ENCODE measurements around the gene MAST4. TPM values are rescaled to one million over a fixed set of nuclear protein-coding genes. Genes with fewer than 3 reads are reported as not detected.
A peak's percentile ranks its signal among the peaks of the same experiment; 100 is the strongest.

Gene MAST4
- total and polyA plus RNA-seq, 2 of the 13 experiments (the other 11 are each of a cell fraction or from before 2014, with no cell fraction given), result 3.4 to 3.7 TPM

DNA sequence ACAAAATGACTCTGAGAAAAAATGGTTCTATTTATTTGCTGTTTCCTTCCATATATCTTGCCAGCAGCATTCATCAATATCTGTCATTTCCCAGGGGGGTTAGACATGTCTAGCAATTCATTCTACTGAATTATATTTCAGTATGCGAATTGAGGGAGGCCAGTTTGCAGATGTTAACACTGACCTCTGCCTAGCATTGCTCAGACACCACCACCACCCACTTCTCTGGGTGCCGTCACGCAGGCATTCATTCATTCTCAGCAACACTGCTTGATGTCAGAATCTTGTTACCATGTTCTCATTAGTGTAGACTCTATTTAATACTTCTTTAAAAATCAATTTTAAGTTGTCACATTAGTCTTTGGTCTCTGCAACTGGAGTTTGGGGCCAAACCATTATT, 181.7 kb downstream of the MAST4 start (continued):
- TF ChIP-seq ZNF20 (CRISPR knock-in tag; IDR thresholded peaks at IDR 0.05) (no peak), CENPT (CRISPR knock-in tag; IDR thresholded peaks at IDR 0.05; ENCODE audit: low read depth) (no peak), ZNF616 (CRISPR knock-in tag; IDR thresholded peaks at IDR 0.05; ENCODE audit: low read depth) (no peak), ZFX (CRISPR knock-in tag; IDR thresholded peaks at IDR 0.05; ENCODE audit: low read depth) (no peak)
- TF ChIP-seq, protein P1, sequence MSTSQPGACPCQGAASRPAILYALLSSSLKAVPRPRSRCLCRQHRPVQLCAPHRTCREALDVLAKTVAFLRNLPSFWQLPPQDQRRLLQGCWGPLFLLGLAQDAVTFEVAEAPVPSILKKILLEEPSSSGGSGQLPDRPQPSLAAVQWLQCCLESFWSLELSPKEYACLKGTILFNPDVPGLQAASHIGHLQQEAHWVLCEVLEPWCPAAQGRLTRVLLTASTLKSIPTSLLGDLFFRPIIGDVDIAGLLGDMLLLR (CRISPR knock-in tag; IDR thresholded peaks at IDR 0.05), result no peak
- TF ChIP-seq, protein P2, sequence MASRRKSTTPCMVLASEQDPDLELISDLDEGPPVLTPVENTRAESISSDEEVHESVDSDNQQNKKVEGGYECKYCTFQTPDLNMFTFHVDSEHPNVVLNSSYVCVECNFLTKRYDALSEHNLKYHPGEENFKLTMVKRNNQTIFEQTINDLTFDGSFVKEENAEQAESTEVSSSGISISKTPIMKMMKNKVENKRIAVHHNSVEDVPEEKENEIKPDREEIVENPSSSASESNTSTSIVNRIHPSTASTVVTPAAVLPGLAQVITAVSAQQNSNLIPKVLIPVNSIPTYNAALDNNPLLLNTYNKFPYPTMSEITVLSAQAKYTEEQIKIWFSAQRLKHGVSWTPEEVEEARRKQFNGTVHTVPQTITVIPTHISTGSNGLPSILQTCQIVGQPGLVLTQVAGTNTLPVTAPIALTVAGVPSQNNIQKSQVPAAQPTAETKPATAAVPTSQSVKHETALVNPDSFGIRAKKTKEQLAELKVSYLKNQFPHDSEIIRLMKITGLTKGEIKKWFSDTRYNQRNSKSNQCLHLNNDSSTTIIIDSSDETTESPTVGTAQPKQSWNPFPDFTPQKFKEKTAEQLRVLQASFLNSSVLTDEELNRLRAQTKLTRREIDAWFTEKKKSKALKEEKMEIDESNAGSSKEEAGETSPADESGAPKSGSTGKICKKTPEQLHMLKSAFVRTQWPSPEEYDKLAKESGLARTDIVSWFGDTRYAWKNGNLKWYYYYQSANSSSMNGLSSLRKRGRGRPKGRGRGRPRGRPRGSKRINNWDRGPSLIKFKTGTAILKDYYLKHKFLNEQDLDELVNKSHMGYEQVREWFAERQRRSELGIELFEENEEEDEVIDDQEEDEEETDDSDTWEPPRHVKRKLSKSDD (CRISPR knock-in tag; IDR thresholded peaks at IDR 0.05; ENCODE audit: low read depth), result no peak
- TF ChIP-seq, protein P3, sequence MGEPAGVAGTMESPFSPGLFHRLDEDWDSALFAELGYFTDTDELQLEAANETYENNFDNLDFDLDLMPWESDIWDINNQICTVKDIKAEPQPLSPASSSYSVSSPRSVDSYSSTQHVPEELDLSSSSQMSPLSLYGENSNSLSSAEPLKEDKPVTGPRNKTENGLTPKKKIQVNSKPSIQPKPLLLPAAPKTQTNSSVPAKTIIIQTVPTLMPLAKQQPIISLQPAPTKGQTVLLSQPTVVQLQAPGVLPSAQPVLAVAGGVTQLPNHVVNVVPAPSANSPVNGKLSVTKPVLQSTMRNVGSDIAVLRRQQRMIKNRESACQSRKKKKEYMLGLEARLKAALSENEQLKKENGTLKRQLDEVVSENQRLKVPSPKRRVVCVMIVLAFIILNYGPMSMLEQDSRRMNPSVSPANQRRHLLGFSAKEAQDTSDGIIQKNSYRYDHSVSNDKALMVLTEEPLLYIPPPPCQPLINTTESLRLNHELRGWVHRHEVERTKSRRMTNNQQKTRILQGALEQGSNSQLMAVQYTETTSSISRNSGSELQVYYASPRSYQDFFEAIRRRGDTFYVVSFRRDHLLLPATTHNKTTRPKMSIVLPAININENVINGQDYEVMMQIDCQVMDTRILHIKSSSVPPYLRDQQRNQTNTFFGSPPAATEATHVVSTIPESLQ (CRISPR knock-in tag; conservative IDR thresholded peaks at IDR 0.05), result no peak

DNA sequence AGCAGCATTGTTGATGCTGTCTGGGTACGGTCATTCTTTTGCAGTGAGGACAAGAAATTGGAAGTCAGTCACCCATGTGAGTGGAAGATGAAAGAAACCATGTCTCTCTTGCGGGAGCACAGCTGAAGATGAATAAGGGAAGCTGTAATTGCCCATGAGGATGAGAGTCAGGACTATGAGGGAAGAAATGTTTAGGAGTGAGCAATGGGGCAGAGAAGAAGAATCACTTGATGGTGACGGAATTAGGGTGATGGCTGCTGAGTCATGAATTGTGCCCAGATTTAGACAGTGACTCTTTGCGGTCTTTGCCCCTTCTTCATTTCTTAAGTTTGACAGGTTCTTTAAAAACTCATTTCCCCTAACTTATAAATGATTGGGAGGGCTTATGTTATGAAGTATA, 183.3 kb downstream of the MAST4 start:
- H3K27me3 ChIP-seq (ENCODE audit: control insufficient read depth in 1 of 2, insufficient read depth in 2 of 2, low read length in 2 of 2), result no peaks in the 10 kb centered on the region
- BruUV-seq (replicated peaks), result no TSS peak
- TF ChIP-seq MAFK (conservative IDR thresholded peaks at IDR 0.05 in 1 of 2, IDR thresholded peaks at IDR 0.05 in 1 of 2; ENCODE audit: low read length in 2 of 2) (0 out of 4 replicates have a peak, but pooled peaks of 1 of the 2 experiments have one; percentile 23), ZNF816 (CRISPR knock-in tag; IDR thresholded peaks at IDR 0.05; ENCODE audit: borderline replicate concordance) (no peak)
- no peak for DNase-seq (ENCODE audit: low spot score)
- intact Hi-C loops (cut with micrococcal nuclease; ENCODE audit: unreplicated experiment), result no loop called here
- CTCF ChIA-PET (ENCODE audit: low intra/inter-chr PET ratio, low total read pairs), result no interaction called here
- FAIRE-seq, result no peak
- H3K27ac ChIP-seq (ENCODE audit: extremely low read length, insufficient read depth, low read length), result no peak overlapping the region
- ATAC-seq, result no peak
- no peak overlapping the region for H3K9ac ChIP-seq (ENCODE audit: insufficient read depth, low read depth, low read length)
- no peak overlapping the region for H3K4me2 ChIP-seq (ENCODE audit: low read depth, low read length)
- H3K4me3 ChIP-seq (replicated peaks in 1 of 3; ENCODE audit: insufficient read depth in 1 of 3, low read depth in 2 of 3, low read length in 3 of 3), result no peak overlapping the region
- H3K9me3 ChIP-seq (ENCODE audit: low read length), result no peaks in the 10 kb centered on the region
- H4K20me1 ChIP-seq (ENCODE audit: insufficient read depth, low read length), result no peaks in the 10 kb centered on the region
- POLR2A ChIA-PET, result no interaction called here
- no peak overlapping the region for H2AFZ ChIP-seq (ENCODE audit: low read length)
- 12% methylated on average over 4 of the region's 4 CpGs for WGBS (ENCODE audit: low lambda C conversion rate)
- no peaks in the 10 kb centered on the region for H3K36me3 ChIP-seq (replicated peaks in 1 of 2; ENCODE audit: control insufficient read depth in 1 of 2, insufficient read depth in 2 of 2, low read length in 2 of 2)
- in situ Hi-C loops (cut with HindIII; ENCODE audit: extremely low pct_ligation_motif_present, low pct_unique_long_range_greater_than_20kb), result no loop called here
- no peaks in the 10 kb centered on the region for H3K4me1 ChIP-seq (ENCODE audit: insufficient read depth, low read length)
- no peaks in the 10 kb centered on the region for H3K79me2 ChIP-seq (ENCODE audit: insufficient read depth, low read length)

All from HepG2 (cell line).